ENCODE measurements around the gene NDFIP1.

The NDFIP1 gene

GRCh38 chr5:142119051-142119625, 10.6 kb downstream of the NDFIP1 start:
- DNase-seq (ENCODE audit: low read depth) = no peak

GRCh38 chr5:142120247-142120935, 11.8 kb downstream of the NDFIP1 start:
- DNase-seq (ENCODE audit: low read depth) = no peak

GRCh38 chr5:142122121-142122520, 13.5 kb downstream of the NDFIP1 start:
- DNase-seq (ENCODE audit: low read depth) = no peak

GRCh38 chr5:142125378-142125777, 16.8 kb downstream of the NDFIP1 start:
- no peak for DNase-seq (ENCODE audit: low read depth)

- DNase-seq (ENCODE audit: low read depth) = no peak
Measured at GRCh38 chr5:142125963-142126362, 17.4 kb downstream of the NDFIP1 start.

- DNase-seq (ENCODE audit: low read depth) = no peak
Measured at GRCh38 chr5:142128675-142129208, 20.2 kb downstream of the NDFIP1 start.

- DNase-seq (ENCODE audit: low read depth) = no peak
Measured at GRCh38 chr5:142129446-142130066, 21.0 kb downstream of the NDFIP1 start.

GRCh38 chr5:142131394-142131793, 22.8 kb downstream of the NDFIP1 start:
- no peak for DNase-seq (ENCODE audit: low read depth)

GRCh38 chr5:142132916-142133315, 24.3 kb downstream of the NDFIP1 start:
- no peak for DNase-seq (ENCODE audit: low read depth)

GRCh38 chr5:142133330-142134206, 25.0 kb downstream of the NDFIP1 start:
- DNase-seq (ENCODE audit: low read depth) = no peak

GRCh38 chr5:142134331-142135010, 25.9 kb downstream of the NDFIP1 start:
- DNase-seq (ENCODE audit: low read depth) = no peak

GRCh38 chr5:142141463-142141862, 32.9 kb downstream of the NDFIP1 start:
- no peak for DNase-seq (ENCODE audit: low read depth)

- peak; percentile 5 for DNase-seq (ENCODE audit: low read depth)
Measured at GRCh38 chr5:142143878-142144277, 35.3 kb downstream of the NDFIP1 start.

GRCh38 chr5:142145106-142145900, 36.7 kb downstream of the NDFIP1 start:
- DNase-seq (ENCODE audit: low read depth) = peak; percentile 34

- DNase-seq (ENCODE audit: low read depth) = no peak
Measured at GRCh38 chr5:142149363-142149762, 40.8 kb downstream of the NDFIP1 start.

- DNase-seq (ENCODE audit: low read depth) = no peak
Measured at GRCh38 chr5:142150431-142150830, 41.9 kb downstream of the NDFIP1 start.

- peak; percentile 50 for DNase-seq (ENCODE audit: low read depth)
Measured at GRCh38 chr5:142151436-142152383, 43.1 kb downstream of the NDFIP1 start.

GRCh38 chr5:142152384-142152732, 43.8 kb downstream of the NDFIP1 start:
- no peak for DNase-seq (ENCODE audit: low read depth)

- no peak for DNase-seq (ENCODE audit: low read depth)
Measured at GRCh38 chr5:142153674-142154448, 45.3 kb downstream of the NDFIP1 start.

Data from non-pigmented ciliary epithelial cell (primary cell).